HFF-Myc (cell line): Measurements from ENCODE around the gene UBAC2.
"Not testable (repeated sequence)": the region's sequence is repeated elsewhere in the genome, so short reads cannot be mapped to it uniquely, and the experiment has no call there.

Experiments
- DNase-seq: peaks from one replicate; pipeline ENCODE4 v3.0.0-alpha.2; 2011; ENCODE audit warnings: low read depth; ENCODE audit errors: extremely low read depth
- H3K4me3 ChIP-seq: replicated peaks from 2 replicates; pipeline ENCODE4 v1.5.1; 2011; ENCODE audit warnings: low read depth, mild to moderate bottlenecking, control low read depth, low read length
- CTCF ChIP-seq: IDR thresholded peaks from 2 replicates; pipeline ENCODE4 v1.5.1; 2012; ENCODE audit warnings: mild to moderate bottlenecking, low read depth, low read length, control low read depth; ENCODE audit errors: missing control alignments

UBAC2 gene

GRCh38 chr13:99407906-99408702 is 207.4 kb downstream of the UBAC2 start:
- H3K4me3 ChIP-seq, result no peak overlapping the region
- no peak for TF ChIP-seq CTCF
- no peak for DNase-seq

GRCh38 chr13:99408703-99409000 is 208.0 kb downstream of the UBAC2 start:
- no peak for DNase-seq
- no peak for TF ChIP-seq CTCF
- H3K4me3 ChIP-seq, result no peak overlapping the region

GRCh38 chr13:99409461-99410083 is 208.9 kb downstream of the UBAC2 start:
- H3K4me3 ChIP-seq, DNase-seq: not testable (repeated sequence)

GRCh38 chr13:99410646-99411475 is 210.2 kb downstream of the UBAC2 start:
- DNase-seq, H3K4me3 ChIP-seq: not testable (repeated sequence)

- no peak for DNase-seq
- H3K4me3 ChIP-seq, result no peak overlapping the region
- TF ChIP-seq CTCF, result no peak
These were observed 212.2 kb downstream of the UBAC2 start for GRCh38 chr13:99412856-99413255.

GRCh38 chr13:99414048-99414995 is 213.7 kb downstream of the UBAC2 start:
- DNase-seq, result no peak
- H3K4me3 ChIP-seq, result no peak overlapping the region
- TF ChIP-seq CTCF, result no peak

GRCh38 chr13:99415014-99415650 is 214.5 kb downstream of the UBAC2 start:
- no peak overlapping the region for H3K4me3 ChIP-seq
- no peak for TF ChIP-seq CTCF
- no peak for DNase-seq
